SH-SY5Y (cell line): ENCODE data around the gene EIF4G1.

Experiments used
- GATA2 ChIP-seq: IDR thresholded peaks from 2 replicates; pipeline ENCODE4 v1.6.1; 2011; ENCODE audit warnings: mild to moderate bottlenecking, low read depth, low read length
- GATA3 ChIP-seq: IDR thresholded peaks from 2 replicates; pipeline ENCODE4 v1.6.1; 2011; ENCODE audit warnings: low read depth, mild to moderate bottlenecking, low read length, moderate library complexity

GRCh38 chr3:184360929-184361531 is 46.6 kb downstream of the EIF4G1 start:
- TF ChIP-seq GATA2, result no peak
- no peak for TF ChIP-seq GATA3
